Activated CD4-positive, alpha-beta T cell treated with anti-CD3 and anti-CD28 coated beads for 4 hours (primary cell): ENCODE measurements around the gene ACOXL.

ENCODE experiments used
- DNase-seq, 2 donors: peaks; one replicate each; pipeline ENCODE4 v3.0.0-alpha.2; 2020

ACOXL gene

DNA sequence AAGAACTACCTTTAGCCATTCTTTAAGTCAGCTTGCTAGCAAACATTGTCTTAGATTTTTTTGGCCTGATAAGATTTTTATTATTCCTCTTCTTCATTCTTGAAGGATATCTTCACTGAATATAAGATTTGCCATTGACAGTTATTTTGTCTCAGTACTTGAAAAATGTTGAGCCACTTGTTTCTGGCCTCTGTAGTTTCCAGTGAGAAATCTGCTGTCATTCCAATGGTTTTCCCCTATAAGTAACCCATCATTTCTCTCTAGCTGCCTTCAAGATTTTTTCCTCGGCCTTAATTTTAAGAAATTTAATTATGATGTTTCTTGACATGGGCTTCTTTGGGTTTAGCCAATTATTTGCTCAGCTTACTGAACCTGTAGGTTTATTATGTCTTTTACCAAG lies 32.6 kb downstream of the ACOXL start:
- no peak for DNase-seq

DNA sequence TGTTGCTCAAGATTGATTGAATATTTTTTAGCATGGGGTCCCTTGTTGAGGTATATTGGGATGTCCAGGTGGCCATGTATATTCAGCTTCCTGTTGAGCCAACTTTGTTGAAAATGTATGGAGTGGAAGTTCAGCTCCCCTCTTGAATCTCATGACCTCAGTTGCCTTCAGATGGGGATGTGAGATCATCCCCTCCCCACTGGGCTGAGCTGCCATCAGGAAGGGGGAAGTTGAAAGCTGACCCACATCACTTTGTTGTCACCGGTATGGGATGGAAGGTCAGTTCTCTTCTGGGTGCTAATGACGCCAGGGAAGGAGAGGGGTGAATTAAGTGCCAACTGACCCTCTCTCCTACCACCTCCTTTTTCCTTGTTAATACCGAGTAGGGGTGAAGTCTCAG lies 33.9 kb downstream of the ACOXL start:
- no peak for DNase-seq

DNA sequence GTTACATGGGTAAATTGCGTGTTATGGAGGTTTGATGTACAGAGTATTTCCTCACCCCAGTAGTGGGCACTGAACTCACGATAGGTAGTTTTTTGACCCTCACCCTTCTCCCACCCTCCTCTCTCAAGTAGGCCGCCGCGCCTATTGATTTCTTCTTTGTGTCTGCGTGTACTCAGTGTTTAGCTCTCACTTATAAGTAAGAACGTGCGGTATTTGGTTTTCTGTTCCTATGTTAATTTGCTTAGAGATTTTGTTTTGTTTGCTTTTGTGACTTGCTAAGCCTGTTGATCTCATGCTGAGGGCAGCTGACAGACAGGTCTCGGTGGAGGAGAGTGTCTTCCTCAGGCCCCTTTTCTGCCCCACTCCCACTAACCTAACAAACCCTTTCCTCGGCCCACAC lies 36.2 kb downstream of the ACOXL start:
- DNase-seq: no peak

DNA sequence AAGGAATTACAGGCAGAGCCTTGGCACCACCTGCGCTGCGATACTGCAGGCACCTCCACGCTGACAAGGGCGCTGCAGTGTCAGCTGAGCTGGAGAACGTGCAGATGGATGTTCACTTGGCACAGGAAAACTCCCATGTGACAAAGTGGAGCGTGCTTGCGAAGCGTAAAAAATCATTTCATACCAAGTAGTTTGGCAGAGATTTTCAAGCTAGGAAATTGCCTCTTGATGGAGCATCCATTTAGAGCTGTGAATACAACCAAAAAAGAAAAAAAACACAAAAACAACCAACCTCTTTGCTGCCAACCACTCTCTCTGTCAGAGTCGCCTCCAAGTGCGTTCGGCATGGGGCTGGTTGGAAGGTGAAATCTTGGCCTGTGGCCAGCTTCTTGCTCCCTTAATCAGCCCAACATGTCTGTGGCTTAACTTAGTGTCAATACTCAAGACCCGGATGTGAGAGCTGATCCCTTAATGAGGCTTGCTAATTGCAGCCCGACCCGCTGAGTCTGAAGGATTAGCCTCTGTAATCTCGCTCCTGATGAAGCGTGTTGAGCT lies 38.1 kb downstream of the ACOXL start:
- no peak for DNase-seq

DNA sequence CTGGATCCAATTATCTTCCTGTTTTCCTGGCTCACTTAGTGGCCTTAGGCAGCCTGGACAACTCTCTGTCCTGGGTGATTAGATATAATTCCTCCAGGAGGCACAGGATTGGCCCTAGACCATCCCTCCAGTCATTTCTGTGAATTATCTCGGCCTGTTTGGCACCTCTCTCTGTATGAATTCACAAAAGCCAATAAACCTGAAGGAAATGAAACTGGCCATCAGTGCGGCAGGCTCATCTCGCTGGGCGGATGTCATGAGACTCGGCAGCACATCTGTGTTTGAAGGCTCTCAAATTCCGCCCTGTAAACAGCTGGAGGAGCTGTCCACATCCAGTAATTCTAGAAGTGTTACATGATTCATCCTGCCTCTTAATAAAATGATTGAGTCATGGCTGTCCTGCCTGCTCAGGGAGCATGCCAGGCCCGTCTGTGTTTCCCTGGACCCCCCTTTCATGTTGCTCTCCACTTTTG lies 38.6 kb downstream of the ACOXL start:
- DNase-seq: no peak

DNA sequence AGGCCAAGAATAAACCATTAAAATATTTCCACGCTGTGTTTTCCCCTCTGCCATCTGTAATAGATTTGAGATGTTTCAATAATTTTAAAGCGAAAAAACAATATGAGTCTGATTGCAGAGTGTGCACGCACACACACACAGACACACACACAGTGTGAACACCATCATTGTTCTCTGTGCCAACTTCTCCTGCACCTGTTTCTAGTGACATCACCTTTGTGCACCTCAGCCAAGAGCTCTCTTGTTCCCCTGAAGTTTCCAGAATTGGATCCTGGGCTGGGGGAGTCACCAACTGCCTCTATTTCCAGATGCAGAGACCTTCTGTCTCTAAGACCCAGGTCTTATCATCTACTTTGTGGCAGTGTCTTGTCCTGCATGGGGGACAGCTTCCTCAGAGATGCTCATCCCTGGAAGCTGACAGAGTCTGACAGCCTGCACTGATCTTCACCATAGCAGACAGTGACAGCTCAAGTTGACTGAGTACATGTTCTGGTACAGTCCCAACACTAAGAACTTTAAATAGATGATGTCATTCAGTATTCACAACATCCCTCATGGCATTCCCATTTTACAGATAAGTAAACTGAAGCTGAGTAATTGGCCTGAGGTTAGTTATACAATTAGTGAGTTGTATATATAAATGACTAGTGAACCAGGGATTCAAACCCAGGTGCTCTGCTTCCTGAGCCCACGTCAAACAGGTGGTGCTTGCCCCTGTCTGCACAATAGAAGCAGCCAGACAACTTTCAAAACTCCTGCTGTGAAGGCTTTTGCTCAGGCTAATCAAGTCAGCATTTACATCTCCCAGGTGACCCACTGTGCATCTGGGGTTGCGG lies 39.4 kb downstream of the ACOXL start:
- DNase-seq: no peak

DNA sequence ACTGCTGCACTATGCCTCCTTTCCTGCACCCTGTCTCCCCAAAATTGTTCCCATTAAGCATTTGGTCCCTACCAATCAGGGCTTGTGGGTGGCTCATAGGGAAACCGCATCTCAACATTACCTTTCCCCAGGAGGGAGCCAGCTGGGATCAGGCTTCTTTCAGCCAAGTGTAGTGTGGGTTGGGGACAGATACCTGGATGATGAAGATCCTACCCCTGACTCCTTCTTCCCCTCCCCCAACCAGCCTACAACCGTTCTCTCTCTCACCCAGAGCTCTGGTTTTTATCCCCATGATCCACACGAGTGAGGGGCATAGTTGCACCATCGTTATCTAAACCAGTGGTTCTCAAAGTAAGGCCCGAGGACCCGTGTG lies 40.0 kb downstream of the ACOXL start:
- DNase-seq: no peak

DNA sequence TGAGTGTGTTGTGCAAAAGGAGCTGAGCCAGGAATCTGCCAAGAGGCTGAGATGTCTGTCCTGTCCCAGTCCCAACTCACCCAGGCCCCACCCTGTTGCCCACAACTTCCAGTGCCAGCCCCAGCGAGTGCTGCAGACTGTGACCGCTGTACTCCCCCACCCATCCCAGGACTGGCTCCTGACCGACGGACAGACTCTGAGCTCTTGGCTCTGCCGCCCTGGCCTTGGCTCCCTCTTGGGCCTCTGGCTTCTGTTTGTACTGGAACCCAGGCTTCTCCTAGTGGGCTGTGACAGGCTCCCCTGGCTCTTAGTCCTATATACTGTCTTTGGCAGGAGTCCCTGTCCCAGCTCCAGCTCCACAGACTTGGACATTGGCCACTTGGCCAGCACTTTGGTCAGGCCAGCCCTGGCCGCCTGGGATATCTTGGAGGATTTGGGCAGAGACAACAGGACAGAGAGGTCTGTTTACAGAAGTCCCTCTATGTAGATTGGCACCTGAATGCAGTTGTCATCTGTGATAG lies 41.1 kb downstream of the ACOXL start:
- DNase-seq: no peak

DNA sequence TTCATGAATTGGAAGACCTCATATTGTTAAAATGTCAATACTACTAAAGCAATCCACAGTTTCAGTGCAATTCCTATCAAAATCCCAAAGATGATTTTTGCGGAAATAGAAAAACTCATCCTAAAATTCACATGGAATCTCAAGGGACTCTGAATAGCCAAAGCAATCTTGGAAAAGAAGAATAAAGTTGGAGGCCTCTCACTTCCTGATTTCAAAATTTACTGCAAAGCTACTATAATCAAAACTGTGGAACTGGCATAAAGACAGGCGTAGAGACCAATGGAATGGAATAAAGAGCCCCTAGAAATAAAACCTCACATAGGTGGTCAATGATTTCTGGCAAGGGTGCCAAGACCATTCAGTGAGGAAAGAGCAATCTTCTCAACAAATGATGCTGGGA lies 42.3 kb downstream of the ACOXL start:
- DNase-seq: no peak

DNA sequence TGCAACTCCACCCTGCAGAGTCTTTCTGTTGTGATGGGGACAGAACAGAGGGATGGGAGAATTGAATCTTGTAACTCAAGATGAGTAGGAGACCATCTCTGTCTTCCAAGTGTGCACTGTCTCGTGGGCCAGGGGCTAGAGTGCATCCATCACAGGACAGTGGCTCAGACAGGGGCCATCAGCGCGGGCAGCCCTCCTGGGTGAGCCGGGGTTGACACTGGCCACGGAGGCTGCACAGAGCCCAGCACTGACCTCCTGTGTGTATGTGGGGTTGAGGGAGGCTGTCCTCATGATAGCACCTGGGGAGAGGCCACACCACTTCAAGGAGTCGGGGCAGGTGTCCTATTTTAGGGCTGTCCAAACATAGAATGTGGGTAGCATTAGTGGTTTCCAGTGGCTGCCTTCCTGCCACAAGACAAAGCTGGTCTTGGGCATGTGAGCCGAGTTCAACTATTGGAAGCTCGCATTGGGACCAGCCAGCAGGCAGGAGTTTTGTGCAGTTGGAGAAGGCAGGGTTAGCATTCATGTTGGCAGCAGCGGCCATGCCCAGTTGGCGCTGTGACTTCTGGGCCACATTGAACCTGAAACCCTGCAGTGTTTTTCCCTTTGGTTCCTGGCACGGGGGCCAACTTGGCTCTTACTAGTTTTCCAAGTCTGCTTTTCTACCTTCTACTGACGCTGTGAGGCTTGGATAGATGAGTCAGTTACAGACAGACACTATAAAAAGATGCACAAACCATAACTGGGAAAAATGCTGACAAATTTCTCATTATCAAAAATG lies 45.3 kb downstream of the ACOXL start:
- no peak for DNase-seq

DNA sequence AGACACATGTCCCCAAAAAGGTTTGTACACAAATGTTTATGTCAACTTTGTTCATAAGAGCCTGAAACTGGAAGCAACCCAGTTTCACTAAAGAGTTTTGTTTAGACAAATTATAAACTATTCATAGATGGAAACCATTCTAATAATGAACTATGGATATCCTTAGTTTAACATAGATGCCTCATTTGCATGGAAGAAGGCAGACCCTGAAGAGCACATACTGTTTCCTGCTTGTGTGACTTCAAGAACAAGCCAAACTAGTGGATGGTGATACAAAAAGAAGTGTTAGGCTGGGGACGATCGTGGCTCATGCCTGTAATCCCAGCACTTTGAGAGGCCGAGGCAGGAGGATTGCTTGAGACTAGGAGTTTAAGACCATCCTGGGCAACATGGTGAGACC lies 48.1 kb downstream of the ACOXL start:
- DNase-seq: no peak

DNA sequence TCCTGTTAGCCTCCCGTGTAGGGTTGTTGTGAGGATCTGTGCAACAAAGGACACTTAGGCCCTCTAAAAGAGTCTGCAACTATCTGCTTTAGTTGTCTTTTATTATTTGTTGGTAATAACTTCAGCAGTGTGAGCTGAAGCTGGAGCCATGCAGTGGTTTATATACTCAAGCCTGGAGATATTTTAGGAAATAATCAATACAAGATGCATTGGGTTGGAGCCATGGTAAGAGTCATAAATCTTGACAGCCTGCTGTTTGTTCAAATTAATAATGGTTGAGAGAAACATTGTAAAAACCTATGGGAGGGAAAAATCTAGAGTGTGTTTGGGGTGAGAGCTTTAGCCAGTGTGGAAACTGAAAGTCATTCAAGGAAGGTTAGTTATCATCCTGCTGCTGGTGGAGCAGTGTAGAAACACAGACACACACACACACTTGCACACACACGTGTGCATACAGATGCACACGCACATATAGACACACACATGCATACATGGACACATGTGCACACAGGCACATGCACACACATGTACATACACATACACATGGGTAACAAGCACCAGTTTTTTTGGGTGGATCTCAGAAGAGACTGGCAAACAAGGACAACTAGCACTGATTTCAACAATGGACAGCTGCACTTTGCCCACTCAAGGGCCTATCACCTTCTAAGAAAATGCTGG lies 51.0 kb downstream of the ACOXL start:
- DNase-seq: no peak

DNA sequence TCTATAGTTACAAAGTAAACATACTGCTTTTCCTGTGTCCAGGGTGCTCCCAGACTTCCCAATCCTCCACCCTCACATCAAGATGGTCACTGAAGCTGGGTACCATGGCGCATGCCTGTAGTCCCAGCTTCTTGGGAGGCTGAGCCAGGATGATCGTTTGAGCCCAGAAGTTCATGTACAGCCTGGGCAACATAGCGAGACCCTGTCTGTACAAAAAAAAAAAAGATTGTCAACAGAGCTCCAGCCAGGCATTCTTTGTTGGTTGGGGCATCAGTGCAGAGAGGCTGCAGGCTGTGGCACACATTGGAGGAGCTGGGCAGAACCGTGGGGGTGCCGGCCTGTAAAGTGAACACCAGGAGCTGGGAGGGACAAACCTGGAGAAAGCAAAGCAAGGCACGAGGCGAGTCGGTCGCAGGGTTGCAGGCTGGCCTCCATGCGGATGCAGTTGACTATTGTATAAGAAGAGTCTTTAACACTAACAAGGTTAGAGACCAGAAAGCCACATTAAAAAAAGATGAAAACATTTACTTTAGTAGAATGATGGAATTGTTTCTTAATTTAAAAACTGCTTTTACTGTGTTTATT lies 51.8 kb downstream of the ACOXL start:
- DNase-seq: no peak

DNA sequence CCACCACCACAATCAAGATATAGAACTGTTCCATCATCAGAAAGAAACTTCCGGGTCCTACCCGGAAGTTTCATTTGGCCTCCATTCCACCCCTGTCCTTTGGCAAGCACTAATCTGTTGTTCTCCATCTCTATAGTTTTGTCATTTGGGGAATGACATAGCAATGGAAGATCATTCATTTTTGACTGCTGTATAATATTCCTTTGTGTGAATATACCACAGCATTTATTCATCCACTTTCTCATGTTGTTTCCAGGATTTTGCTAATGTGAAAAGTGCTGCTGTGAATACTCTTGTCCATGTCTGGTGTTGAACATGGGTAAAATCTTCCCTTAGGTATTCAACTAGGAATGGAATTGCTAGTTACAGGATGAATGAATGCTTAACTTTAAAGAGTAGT lies 53.1 kb downstream of the ACOXL start:
- no peak for DNase-seq

DNA sequence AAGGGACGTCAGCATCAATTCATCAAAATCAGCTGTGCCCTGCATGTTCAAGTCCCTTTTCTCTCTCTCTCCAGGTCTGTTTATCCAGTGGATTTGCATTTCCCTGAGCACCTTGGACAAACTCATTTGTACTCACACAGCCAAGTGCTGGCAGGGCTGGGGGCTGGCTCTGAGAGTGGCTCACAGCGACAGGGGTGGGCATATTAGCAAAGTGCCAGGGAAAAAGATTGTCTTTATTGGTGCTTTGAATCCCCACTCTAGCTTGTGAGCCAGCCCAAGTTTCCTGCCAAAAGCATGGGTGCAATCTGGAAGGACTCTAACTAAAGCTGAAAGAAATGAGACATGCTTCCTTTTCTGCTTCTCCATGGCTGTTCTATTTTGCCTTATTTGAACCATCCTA lies 56.6 kb downstream of the ACOXL start:
- no peak for DNase-seq

DNA sequence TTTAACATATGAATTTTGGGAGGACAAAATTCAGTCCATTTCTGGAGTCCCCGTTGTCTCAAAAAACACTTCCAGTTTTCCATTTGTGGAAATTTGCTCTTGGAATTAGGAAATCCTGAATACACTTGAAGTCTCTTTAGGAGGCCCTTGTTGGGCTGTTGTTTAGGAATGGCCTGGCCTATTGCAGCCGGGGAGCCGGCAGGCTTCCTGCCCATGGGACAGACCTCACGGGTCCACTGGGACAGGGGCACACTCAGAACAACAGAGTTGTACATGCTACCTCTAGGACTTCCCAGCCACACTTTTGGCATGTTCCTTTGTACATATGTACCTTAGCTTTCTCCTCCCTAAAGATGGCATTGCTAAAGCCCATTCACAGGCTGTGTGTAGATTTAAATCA lies 57.3 kb downstream of the ACOXL start:
- no peak for DNase-seq

DNA sequence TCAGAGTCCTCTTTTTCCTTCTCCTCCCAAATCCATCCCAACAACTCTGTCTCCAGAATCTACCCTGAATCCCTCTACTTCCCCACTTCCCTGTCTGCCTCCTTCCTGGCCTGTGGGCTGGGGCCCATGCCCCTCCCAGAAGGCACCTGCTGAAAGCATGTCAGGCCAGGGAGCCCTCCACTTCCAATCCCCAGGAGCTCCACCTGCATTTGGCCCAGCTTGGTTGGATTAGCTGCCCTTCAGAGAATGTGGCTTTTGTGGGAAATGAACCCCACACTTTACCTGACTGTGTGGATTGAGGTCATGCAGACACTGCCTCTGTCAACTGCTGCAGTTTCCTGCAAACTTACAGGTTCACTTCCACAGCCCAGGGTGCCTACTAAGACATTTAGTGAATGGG lies 58.5 kb downstream of the ACOXL start:
- no peak for DNase-seq

DNA sequence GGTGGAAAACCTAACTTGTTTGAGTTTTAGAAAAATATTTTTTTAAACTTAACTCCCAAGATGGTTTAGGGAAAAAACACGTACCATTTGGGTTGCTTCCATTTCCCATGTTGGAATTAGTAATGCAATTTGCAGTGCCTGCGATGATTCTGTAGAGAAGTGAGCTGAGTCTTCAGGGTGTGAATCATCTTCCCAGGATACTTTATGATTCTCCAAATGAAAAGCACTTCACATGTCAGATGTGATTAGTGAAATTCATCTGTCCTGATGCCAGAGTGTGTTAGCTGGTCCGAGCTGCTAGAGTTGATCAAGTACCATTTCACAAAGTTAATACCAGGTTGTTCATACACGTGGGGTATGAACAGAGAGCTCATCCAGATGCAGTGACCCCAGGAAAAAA lies 59.1 kb downstream of the ACOXL start:
- no peak for DNase-seq

DNA sequence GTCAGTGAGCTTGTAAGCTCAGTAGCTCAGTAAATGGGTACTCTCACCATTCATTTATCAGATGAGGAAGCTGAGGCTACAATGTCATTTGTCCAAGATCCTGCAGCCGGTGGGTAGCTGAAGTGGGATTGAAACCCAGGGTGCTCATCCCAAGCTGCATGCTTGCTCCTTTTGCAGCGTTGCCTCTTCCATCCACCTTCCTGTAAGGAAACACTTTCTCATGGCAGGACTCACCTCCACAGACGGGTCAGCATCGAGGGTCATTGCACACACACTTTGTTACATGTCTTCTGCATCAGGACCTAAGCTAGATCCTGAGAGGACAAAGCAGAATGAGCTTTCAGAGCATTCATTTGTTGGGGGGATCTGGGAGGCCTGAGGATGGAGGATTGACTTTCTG lies 60.7 kb downstream of the ACOXL start:
- no peak for DNase-seq

DNA sequence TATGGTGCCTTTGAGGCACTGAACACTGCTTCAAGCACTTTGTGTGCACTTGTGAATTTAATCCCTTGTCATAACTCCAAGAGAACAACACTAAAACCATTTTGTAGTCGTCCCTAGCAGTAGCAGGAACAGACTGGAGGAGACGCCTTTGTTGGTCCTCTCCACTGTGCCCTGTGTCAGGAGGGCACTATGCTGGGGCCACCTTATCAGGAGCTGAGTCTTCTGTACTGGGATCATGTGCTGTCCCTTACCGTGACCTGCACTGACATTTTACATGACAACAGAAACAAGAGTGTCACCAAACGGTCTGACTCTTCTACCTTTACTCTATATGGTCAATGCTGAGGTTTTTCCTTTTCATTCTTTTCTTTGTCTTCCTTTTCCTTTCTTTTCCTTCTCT lies 62.0 kb downstream of the ACOXL start:
- DNase-seq: no peak

DNA sequence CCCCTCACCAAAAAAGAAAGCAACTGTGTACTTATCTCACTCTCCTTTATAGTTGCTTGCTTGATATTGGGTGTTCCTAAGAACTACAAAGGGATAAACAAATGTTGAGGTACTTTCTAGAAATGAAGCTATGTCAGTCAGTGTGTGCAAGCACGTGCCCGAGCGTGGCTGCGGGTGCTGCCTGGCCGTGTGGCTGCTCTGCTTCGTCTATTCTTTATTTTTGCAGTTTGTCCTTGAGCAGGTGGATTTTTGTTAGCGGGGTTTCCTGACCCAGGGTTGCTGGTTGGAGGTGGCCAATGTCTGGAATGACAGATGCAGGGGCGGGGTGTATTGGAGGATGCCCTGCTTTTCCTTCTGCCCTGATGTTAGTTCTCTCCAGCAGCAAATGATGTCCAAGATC lies 62.6 kb downstream of the ACOXL start:
- DNase-seq: no peak

DNA sequence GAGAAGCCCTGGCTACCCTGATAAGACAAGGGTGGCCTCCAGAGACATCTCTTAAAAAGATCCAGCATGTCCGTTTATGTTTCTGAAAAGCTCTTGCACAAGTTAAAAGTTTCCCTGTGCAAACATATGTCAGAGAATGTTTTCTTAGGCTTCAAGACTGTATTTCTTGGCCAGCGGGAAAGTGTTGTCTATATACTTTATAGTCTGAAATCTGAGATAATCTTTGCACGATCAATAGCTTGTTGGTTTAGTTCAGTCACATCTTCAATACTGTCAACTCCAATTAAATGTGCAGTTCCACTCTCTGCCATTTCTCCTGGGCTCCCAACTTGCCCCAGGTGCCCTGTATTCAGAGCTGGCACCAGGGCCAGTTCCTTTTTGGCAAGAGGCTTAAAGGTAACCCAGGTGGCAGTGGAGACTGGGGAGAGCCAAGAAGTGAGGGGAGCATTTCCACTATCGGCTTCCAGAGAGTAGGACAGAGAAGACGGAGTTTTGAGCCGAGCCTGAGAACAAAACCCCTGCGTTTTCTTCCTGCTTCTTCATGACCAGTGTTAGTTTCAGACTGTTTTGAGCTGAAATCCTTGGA lies 64.4 kb downstream of the ACOXL start:
- DNase-seq: no peak

DNA sequence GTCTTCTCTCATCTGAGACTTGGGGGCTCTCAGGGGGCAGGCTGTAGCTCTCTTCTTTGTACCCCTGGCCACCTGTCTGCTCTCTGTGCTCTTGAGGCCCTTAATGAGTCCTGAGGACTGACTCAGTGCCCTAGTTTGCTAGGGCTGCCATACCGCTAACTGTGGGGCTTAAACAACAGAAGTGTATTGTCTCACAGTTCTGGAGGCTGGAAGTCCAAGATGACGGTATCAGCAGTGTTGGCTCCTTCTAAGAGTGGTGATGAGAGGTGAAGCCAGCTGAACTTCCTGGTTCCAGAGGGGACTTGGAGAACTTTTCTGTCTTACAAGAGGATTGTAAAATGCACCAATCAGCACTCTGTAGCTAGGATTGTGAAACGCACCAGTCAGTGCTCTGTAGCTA lies 67.0 kb downstream of the ACOXL start:
- no peak for DNase-seq
